Fibroblast of peridontal ligament (primary cell): ENCODE results near the gene WFDC5.
"Not testable (repeated sequence)": the region's sequence is repeated elsewhere in the genome, so short reads cannot be mapped to it uniquely, and the experiment has no call there.

Source experiments
- DNase-seq: peaks from one replicate; pipeline ENCODE4 v3.0.0-alpha.2; 2010; ENCODE audit errors: extremely low read depth

The WFDC5 gene

GRCh38 chr20:45114465-45115385 is at the start of gene WFDC5:
WFDC5 (minus strand) TSS chr20:45115174; CDS start chr20:45115083, 91 bp downstream.
- no peak for DNase-seq

GRCh38 chr20:45163083-45163803 is 48.3 kb upstream of the WFDC5 start:
- DNase-seq, result no peak

GRCh38 chr20:45157962-45158361 is 43.0 kb upstream of the WFDC5 start:
- DNase-seq, result peak; percentile 78

- no peak for DNase-seq
Observed at GRCh38 chr20:45156713-45157112, 41.7 kb upstream of the WFDC5 start.

GRCh38 chr20:45154794-45155193 is 39.8 kb upstream of the WFDC5 start:
- not testable (repeated sequence) for DNase-seq

- peak; percentile 28 for DNase-seq
Observed at GRCh38 chr20:45154183-45154582, 39.2 kb upstream of the WFDC5 start.

- DNase-seq, result no peak
Observed at GRCh38 chr20:45153752-45154151, 38.8 kb upstream of the WFDC5 start.

GRCh38 chr20:45153147-45153546 is 38.2 kb upstream of the WFDC5 start:
- DNase-seq, result peak; percentile 8

GRCh38 chr20:45152405-45152804 is 37.4 kb upstream of the WFDC5 start:
- DNase-seq, result no peak

GRCh38 chr20:45149062-45149461 is 34.1 kb upstream of the WFDC5 start:
- no peak for DNase-seq

- no peak for DNase-seq
Observed at GRCh38 chr20:45140836-45141235, 25.9 kb upstream of the WFDC5 start.

- not testable (repeated sequence) for DNase-seq
Observed at GRCh38 chr20:45139733-45140375, 24.9 kb upstream of the WFDC5 start.

GRCh38 chr20:45138561-45139300 is 23.8 kb upstream of the WFDC5 start:
- no peak for DNase-seq

- DNase-seq, result no peak
Observed at GRCh38 chr20:45136911-45137310, 21.9 kb upstream of the WFDC5 start.

- DNase-seq, result no peak
Observed at GRCh38 chr20:45128099-45128498, 13.1 kb upstream of the WFDC5 start.

- DNase-seq, result no peak
Observed at GRCh38 chr20:45124365-45124764, 9.4 kb upstream of the WFDC5 start, which contains the start of gene WFDC12. WFDC12 (minus strand) TSS chr20:45124465; CDS start chr20:45124447, 18 bp downstream.

GRCh38 chr20:45121388-45121787 is 6.4 kb upstream of the WFDC5 start:
- no peak for DNase-seq

GRCh38 chr20:45119556-45120266 is 4.7 kb upstream of the WFDC5 start:
- no peak for DNase-seq

GRCh38 chr20:45118028-45118427 is 3.1 kb upstream of the WFDC5 start:
- no peak for DNase-seq

GRCh38 chr20:45117581-45117980 is 2.6 kb upstream of the WFDC5 start:
- no peak for DNase-seq

GRCh38 chr20:45115829-45116228 is 855 bp upstream of the WFDC5 start:
- DNase-seq, result no peak
